Calu3 (cell line): ENCODE data around the gene HASPIN. TPM values are rescaled to one million over a fixed set of nuclear protein-coding genes. Genes with fewer than 3 reads are reported as not detected.

Experiments
- BruUV-seq: library from RNA; stranded (reverse); fragments of 400-500 nt; replicated peaks from 2 replicates; lab custom pipeline; 2021; lab: Mats Ljungman, UMichigan
- CTCF ChIA-PET: fragments of 300-600 bp; sonication (Branson Sonifier 250); formaldehyde crosslinking; loops from one replicate; lab custom pipeline; 2022; ENCODE audit warnings: antibody characterized with exemption; lab: Charles Lee
- DNase-seq: peaks from one replicate; pipeline ENCODE4 v3.0.0; 2022
- H3K27ac Mint-ChIP-seq: one replicate; pipeline ENCODE4 v1.8.0; 2022; ENCODE audit warnings: mixed read lengths; ENCODE audit not compliant: unreplicated experiment
- H3K27me3 Mint-ChIP-seq: one replicate; pipeline ENCODE4 v1.8.0; 2022; ENCODE audit warnings: mixed read lengths; ENCODE audit not compliant: unreplicated experiment
- H3K36me3 Mint-ChIP-seq: one replicate; pipeline ENCODE4 v1.8.0; 2022; ENCODE audit warnings: mild to moderate bottlenecking, moderate library complexity, mixed read lengths; ENCODE audit not compliant: insufficient read depth, unreplicated experiment
- H3K4me1 Mint-ChIP-seq: one replicate; pipeline ENCODE4 v1.8.0; 2022; ENCODE audit warnings: mild to moderate bottlenecking, low read depth, mixed read lengths; ENCODE audit not compliant: unreplicated experiment
- H3K4me3 Mint-ChIP-seq: one replicate; pipeline ENCODE4 v1.8.0; 2022; ENCODE audit warnings: mild to moderate bottlenecking, low read depth, moderate library complexity, mixed read lengths; ENCODE audit not compliant: unreplicated experiment
- H3K9me3 Mint-ChIP-seq: one replicate; pipeline ENCODE4 v1.8.0; 2022; ENCODE audit warnings: low read depth, mixed read lengths; ENCODE audit not compliant: unreplicated experiment
- CTCF ChIP-seq: fragments of 200-600 bp; IDR thresholded peaks from one replicate; pipeline ENCODE4 v1.8.0; 2022; ENCODE audit warnings: antibody characterized with exemption; ENCODE audit not compliant: unreplicated experiment
- intact Hi-C: fragments of 100-400 bp; cut with micrococcal nuclease; formaldehyde crosslinking; loops from one replicate; pipeline ENCODE4 v1.10.0; 2022; ENCODE audit not compliant: unreplicated experiment
- total RNA-seq: library from RNA; stranded (reverse); gene quantifications from 2 replicates; pipeline ENCODE4 v1.2.3, GENCODE V29; 2022

The HASPIN gene
- total RNA-seq, 1 experiment from 2014 or later = 13.4 TPM

- no peak overlapping the region for H3K4me3 Mint-ChIP-seq
- BruUV-seq = no TSS peak
- DNase-seq = no peak
- peaks cover 10% of the 10 kb centered on the region for H3K27me3 Mint-ChIP-seq
- H3K27ac Mint-ChIP-seq = no peak overlapping the region
- peaks cover 10% of the 10 kb centered on the region for H3K4me1 Mint-ChIP-seq
- intact Hi-C loops = no loop called here
- H3K36me3 Mint-ChIP-seq = no peaks in the 10 kb centered on the region
- CTCF ChIA-PET = interaction anchor here (0.5 to 1.0 kb wide), 3 partner anchors 15 to 107 kb away, joined by 3 to 4 read pairs (median 3); partner anchors contain the start of gene NCBP3
- TF ChIP-seq CTCF = no peak
- H3K9me3 Mint-ChIP-seq = no peaks in the 10 kb centered on the region
Observed at GRCh38 chr17:3739422-3740124, 15.9 kb downstream of the HASPIN start.

GRCh38 chr17:3740611-3741073 lies 16.9 kb downstream of the HASPIN start:
- no peaks in the 10 kb centered on the region for H3K36me3 Mint-ChIP-seq
- CTCF ChIA-PET = interaction anchor here (0.9 kb wide), 1 partner anchor 106 kb away, joined by 3 read pairs; the partner anchor contains the start of gene NCBP3
- peaks cover 9% of the 10 kb centered on the region for H3K4me1 Mint-ChIP-seq
- no peak for DNase-seq
- no peak overlapping the region for H3K27ac Mint-ChIP-seq
- H3K4me3 Mint-ChIP-seq = no peak overlapping the region
- TF ChIP-seq CTCF = no peak
- BruUV-seq = no TSS peak
- H3K9me3 Mint-ChIP-seq = no peaks in the 10 kb centered on the region
- H3K27me3 Mint-ChIP-seq = peaks cover 17% of the 10 kb centered on the region
- intact Hi-C loops = no loop called here

GRCh38 chr17:3744014-3744413 lies 20.3 kb downstream of the HASPIN start:
- CTCF ChIA-PET = interaction anchor here (0.7 kb wide), 1 partner anchor 14 kb away, joined by 5 read pairs; no protein-coding TSS in a partner anchor
- Mint-ChIP-seq H3K9me3 (no peaks in the 10 kb centered on the region), H3K27me3 (peaks cover 23% of the 10 kb centered on the region), H3K4me1 (peaks cover 4% of the 10 kb centered on the region), H3K36me3 (no peaks in the 10 kb centered on the region), H3K4me3 (no peak overlapping the region), H3K27ac (no peak overlapping the region)
- TF ChIP-seq CTCF = no peak
- no TSS peak for BruUV-seq
- intact Hi-C loops = no loop called here
- no peak for DNase-seq

GRCh38 chr17:3745071-3745470 lies 21.4 kb downstream of the HASPIN start:
- H3K4me3 Mint-ChIP-seq = no peak overlapping the region
- H3K27me3 Mint-ChIP-seq = peaks cover 19% of the 10 kb centered on the region
- no peaks in the 10 kb centered on the region for H3K36me3 Mint-ChIP-seq
- TF ChIP-seq CTCF = no peak
- H3K27ac Mint-ChIP-seq = no peak overlapping the region
- H3K4me1 Mint-ChIP-seq = no peaks in the 10 kb centered on the region
- DNase-seq = no peak
- no peaks in the 10 kb centered on the region for H3K9me3 Mint-ChIP-seq
- BruUV-seq = no TSS peak
- CTCF ChIA-PET = no interaction called here
- intact Hi-C loops = no loop called here
